Gastrocnemius medialis (tissue), 4 donors: ENCODE data around the gene STARD13.

Experiments
- CTCF ChIP-seq, 5 experiments: fragments of 450-650 bp in 3 of 5; fragments of 200-600 bp in 2 of 5; sonication (generic) in 2 of 5; IDR thresholded peaks in 4 of 5; conservative IDR thresholded peaks in 1 of 5; 1 replicate in 4 of 5; 2 replicates in 1 of 5; pipeline ENCODE4 v1.5.1; 2016 to 2019; ENCODE audit warnings: antibody characterized with exemption in 5 of 5, mild to moderate bottlenecking in 3 of 5, moderate library complexity in 3 of 5
- POLR2A ChIP-seq, 2 donors: fragments of 450-650 bp; IDR thresholded peaks; one replicate each; pipeline ENCODE4 v1.6.1; 2017; ENCODE audit warnings: antibody characterized with exemption in 2 of 2, mild to moderate bottlenecking in 2 of 2, moderate library complexity in 2 of 2

- no peak for TF ChIP-seq POLR2A (IDR thresholded peaks at IDR 0.05)
- TF ChIP-seq CTCF (IDR thresholded peaks at IDR 0.05 in 4 of 5, conservative IDR thresholded peaks at IDR 0.05 in 1 of 5) = no peak
These were observed 78.0 kb downstream of the STARD13 start for GRCh38 chr13:33207615-33207961.
